Activated B cell treated with CpG ODN at 0.5 μM for 24 hours (primary cell): ENCODE data around the gene FGFR3. TPM values are rescaled to one million over a fixed set of nuclear protein-coding genes. Genes with fewer than 3 reads are reported as not detected.

ENCODE experiments used
- ATAC-seq: fragments of 200-7000 bp; cut with Tn5 transposase; one replicate; pipeline ENCODE4 v1.10.0; 2021; ENCODE audit warnings: low read depth, mild to moderate bottlenecking, moderate library complexity
- CTCF ChIA-PET: fragments of 350-600 bp; sonication (Branson Sonifier 250); formaldehyde crosslinking; loops from one replicate; lab custom pipeline; 2021; ENCODE audit warnings: antibody characterized with exemption; lab: Charles Lee
- POLR2A ChIA-PET: fragments of 350-600 bp; sonication (Branson Sonifier 250); formaldehyde crosslinking; loops from one replicate; lab custom pipeline; 2021; ENCODE audit warnings: antibody characterized with exemption; lab: Charles Lee
- DNase-seq: peaks from one replicate; pipeline ENCODE4 v3.0.0; 2022
- H3K27ac Mint-ChIP-seq: one replicate; pipeline ENCODE4 v1.8.0; 2020; ENCODE audit warnings: mixed read lengths
- H3K27me3 Mint-ChIP-seq: one replicate; pipeline ENCODE4 v1.8.0; 2021; ENCODE audit warnings: mixed read lengths
- H3K36me3 Mint-ChIP-seq: one replicate; pipeline ENCODE4 v1.8.0; 2021; ENCODE audit warnings: low read depth, mixed read lengths
- H3K4me1 Mint-ChIP-seq: one replicate; pipeline ENCODE4 v1.8.0; 2021; ENCODE audit warnings: mixed read lengths
- H3K4me3 Mint-ChIP-seq: one replicate; pipeline ENCODE4 v1.8.0; 2020; ENCODE audit warnings: mild to moderate bottlenecking, mixed read lengths
- H3K9me3 Mint-ChIP-seq: one replicate; pipeline ENCODE4 v1.8.0; 2020; ENCODE audit warnings: mixed read lengths
- intact Hi-C: fragments of 100-400 bp; cut with micrococcal nuclease; formaldehyde crosslinking; loops from one replicate; pipeline ENCODE4 v1.15.1; 2024
- total RNA-seq: library from RNA; stranded (reverse); gene quantifications from 2 replicates; pipeline ENCODE4 v1.2.3, GENCODE V29; 2022
- TF ChIP-seq, protein P1 (sequence below): fragments of 200-600 bp; IDR thresholded peaks from one replicate; pipeline ENCODE4 v1.8.0; 2022; ENCODE audit warnings: antibody characterized with exemption, mild to moderate bottlenecking

FGFR3 gene
- total RNA-seq, 1 donor from 2014 or later, result 0.40 TPM

DNA sequence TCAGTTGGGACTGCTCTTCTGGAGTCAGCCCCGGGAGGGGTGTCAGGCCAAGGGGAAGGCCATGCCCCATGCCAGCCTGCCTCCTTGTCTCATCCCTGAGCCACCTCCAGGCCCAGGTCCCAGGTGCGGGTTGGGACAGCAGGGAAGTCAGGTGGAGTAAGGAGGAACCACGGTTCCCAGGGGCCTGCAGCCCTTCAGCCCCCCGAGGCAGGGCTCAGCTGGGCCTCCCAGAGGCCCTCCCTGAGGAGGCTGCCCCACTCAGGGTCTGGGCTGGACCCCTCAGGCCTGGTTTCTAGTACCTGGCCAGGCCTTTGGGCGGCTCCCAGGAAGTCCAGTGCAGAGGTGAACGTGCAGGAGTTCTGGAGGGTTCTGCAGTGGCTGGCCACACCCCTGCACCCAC lies 23.4 kb upstream of the FGFR3 start:
- POLR2A ChIA-PET, result no interaction called here
- H3K4me1 Mint-ChIP-seq, result peaks cover 14% of the 10 kb centered on the region
- no peak overlapping the region for H3K4me3 Mint-ChIP-seq
- H3K27me3 Mint-ChIP-seq, result peaks cover 5% of the 10 kb centered on the region
- TF ChIP-seq, protein P1, sequence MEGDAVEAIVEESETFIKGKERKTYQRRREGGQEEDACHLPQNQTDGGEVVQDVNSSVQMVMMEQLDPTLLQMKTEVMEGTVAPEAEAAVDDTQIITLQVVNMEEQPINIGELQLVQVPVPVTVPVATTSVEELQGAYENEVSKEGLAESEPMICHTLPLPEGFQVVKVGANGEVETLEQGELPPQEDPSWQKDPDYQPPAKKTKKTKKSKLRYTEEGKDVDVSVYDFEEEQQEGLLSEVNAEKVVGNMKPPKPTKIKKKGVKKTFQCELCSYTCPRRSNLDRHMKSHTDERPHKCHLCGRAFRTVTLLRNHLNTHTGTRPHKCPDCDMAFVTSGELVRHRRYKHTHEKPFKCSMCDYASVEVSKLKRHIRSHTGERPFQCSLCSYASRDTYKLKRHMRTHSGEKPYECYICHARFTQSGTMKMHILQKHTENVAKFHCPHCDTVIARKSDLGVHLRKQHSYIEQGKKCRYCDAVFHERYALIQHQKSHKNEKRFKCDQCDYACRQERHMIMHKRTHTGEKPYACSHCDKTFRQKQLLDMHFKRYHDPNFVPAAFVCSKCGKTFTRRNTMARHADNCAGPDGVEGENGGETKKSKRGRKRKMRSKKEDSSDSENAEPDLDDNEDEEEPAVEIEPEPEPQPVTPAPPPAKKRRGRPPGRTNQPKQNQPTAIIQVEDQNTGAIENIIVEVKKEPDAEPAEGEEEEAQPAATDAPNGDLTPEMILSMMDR, result no peak
- H3K27ac Mint-ChIP-seq, result no peak overlapping the region
- DNase-seq (no peak), ATAC-seq (no peak)
- no peaks in the 10 kb centered on the region for H3K36me3 Mint-ChIP-seq
- no peaks in the 10 kb centered on the region for H3K9me3 Mint-ChIP-seq
- intact Hi-C loops, result loop anchor here (5.0 kb wide), 1 partner anchor 43 kb away; no protein-coding TSS in a partner anchor
- CTCF ChIA-PET, result no interaction called here

DNA sequence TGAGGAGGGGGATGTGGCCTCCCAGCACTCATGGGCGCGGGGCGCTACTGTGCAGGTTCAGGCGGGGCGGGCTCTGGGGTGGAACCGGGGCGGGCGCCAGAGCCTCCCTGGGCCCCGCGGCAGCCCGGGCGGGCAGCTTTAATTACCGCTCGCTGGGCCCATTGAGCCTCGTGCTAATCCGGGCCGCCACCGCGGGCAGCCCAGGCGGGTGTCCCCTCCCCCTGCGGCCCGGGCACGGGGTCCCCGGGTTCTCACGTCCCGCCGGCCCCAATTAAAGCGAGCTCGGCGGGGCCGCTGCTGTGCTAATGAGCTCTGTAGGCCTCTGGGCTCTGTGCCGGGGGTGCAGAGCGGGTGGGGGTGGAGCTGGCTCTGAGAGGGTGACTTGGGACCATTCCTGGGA lies 22.8 kb upstream of the FGFR3 start:
- Mint-ChIP-seq H3K27ac (no peak overlapping the region), H3K4me1 (peaks cover 14% of the 10 kb centered on the region), H3K36me3 (no peaks in the 10 kb centered on the region), H3K4me3 (no peak overlapping the region), H3K27me3 (peaks cover 2% of the 10 kb centered on the region), H3K9me3 (no peaks in the 10 kb centered on the region)
- TF ChIP-seq, protein P1, result no peak
- no peak for ATAC-seq
- no peak for DNase-seq
- ChIA-PET POLR2A (no interaction called here), CTCF (no interaction called here)
- intact Hi-C loops, result no loop called here

DNA sequence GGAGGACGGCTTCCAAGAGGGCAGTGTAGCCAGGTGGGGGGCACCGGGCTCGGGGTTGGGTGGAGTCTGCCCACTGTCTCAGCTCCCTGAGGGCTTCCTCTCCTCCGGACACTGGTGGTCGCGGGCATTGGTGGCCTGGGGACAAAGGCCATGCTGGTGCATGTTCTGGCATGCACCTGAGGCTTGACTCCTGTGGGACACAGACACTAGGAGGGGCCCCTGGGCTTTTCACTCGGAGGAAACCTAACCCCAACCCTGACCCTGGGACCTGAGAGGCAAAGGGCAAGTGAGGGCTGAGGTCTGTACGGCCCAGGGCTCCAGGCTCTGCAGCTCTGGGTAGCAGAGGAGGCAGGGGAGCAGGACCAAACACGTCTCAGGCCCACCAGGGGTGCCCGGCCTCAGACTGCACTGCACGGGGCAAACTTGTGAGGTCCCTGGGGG lies 22.3 kb upstream of the FGFR3 start:
- CTCF ChIA-PET, result no interaction called here
- H3K27me3 Mint-ChIP-seq, result peaks cover 2% of the 10 kb centered on the region
- POLR2A ChIA-PET, result no interaction called here
- no peak for ATAC-seq
- no peak for DNase-seq
- no peak overlapping the region for H3K4me3 Mint-ChIP-seq
- H3K27ac Mint-ChIP-seq, result no peak overlapping the region
- TF ChIP-seq, protein P1, result no peak
- H3K36me3 Mint-ChIP-seq, result no peaks in the 10 kb centered on the region
- peaks cover 12% of the 10 kb centered on the region for H3K4me1 Mint-ChIP-seq
- no peaks in the 10 kb centered on the region for H3K9me3 Mint-ChIP-seq
- intact Hi-C loops, result no loop called here

DNA sequence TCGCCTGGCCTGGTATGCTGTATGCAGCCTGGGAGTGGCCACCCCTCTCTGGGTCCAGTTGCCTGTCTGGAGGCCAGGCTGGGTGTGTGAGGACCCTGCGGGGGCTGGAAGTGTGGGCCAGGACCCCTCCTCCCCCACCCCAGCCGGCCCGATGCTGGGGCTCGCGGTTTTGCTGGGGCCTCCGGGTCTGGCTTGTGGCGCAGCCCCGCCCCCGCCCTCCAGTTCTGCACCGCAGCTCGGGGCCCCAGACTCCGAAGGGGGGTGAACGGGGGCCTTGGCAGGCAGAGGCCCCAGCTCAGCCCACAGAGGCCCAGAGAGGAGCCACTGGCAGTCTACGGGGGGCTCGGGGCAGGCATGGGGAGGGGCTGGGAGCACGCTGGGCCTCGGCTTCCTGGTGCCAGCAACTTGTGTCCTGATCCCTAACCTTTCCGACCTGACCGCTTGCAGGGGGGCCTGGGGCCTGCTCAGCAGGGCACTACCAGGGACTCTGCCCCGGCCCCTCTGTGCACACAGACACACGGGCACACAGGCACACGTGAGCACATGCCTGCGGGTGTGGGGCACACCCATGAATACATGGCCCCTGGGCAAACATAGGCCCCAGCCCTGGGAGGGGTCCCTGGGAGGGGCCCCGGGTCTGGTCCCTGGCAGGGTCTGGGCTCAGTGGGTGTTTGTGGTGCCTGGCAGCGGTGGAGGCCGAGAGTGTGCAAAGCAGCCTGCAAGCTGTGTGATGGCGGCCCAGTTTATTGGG lies 21.4 kb upstream of the FGFR3 start:
- POLR2A ChIA-PET, result no interaction called here
- peaks cover 12% of the 10 kb centered on the region for H3K4me1 Mint-ChIP-seq
- CTCF ChIA-PET, result no interaction called here
- no peak overlapping the region for H3K27ac Mint-ChIP-seq
- no peaks in the 10 kb centered on the region for H3K9me3 Mint-ChIP-seq
- intact Hi-C loops, result no loop called here
- DNase-seq, result no peak
- H3K27me3 Mint-ChIP-seq, result peaks cover 2% of the 10 kb centered on the region
- TF ChIP-seq, protein P1, result no peak
- ATAC-seq, result no peak
- no peaks in the 10 kb centered on the region for H3K36me3 Mint-ChIP-seq
- H3K4me3 Mint-ChIP-seq, result no peak overlapping the region

DNA sequence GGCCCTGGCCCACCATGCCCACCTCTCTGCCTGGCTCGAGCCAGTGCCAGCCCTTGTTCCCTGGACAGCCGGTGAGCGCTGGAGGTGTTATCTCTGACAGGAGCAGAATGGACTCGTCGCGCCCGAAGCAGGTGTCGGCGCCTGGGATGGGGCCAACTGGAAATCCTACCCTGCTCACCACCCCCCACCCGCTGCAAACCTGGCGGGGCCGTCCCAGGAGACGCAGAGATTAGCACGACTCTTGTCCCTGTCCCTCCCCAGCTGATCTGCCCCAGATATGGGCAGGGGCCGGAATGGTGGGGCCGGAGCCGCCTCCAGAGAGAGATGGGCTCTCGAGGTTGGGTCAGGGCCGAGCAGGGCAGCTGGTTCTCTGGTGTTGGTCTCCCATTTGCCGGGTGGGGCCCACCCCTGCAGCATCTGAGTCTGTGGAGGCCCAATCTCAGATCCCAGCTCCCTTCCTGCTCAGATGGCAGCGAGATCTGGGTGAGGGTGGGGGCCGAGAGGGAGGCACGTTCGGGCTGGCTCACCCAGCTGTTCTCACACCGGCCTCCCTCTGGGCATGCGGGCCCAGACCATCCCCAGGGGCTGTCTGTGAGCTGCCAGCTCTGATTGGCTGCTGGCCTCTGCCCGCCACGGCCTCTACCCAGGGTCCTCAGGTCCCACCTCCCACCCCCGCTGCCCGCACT lies 20.1 kb upstream of the FGFR3 start:
- TF ChIP-seq, protein P1, result no peak
- Mint-ChIP-seq H3K27me3 (peaks cover 2% of the 10 kb centered on the region), H3K36me3 (no peaks in the 10 kb centered on the region), H3K27ac (no peak overlapping the region), H3K4me3 (no peak overlapping the region), H3K4me1 (peaks cover 10% of the 10 kb centered on the region), H3K9me3 (no peaks in the 10 kb centered on the region)
- CTCF ChIA-PET, result no interaction called here
- ATAC-seq (no peak), DNase-seq (no peak)
- intact Hi-C loops, result no loop called here
- POLR2A ChIA-PET, result no interaction called here
